Keratinocyte (primary cell): ENCODE data around the gene SPTLC2. TPM values are rescaled to one million over a fixed set of nuclear protein-coding genes. Genes with fewer than 3 reads are reported as not detected.

Source experiments
- DNase-seq: peaks from one replicate; pipeline ENCODE4 v3.0.0-alpha.2; 2011; ENCODE audit warnings: low read depth, missing footprints, low spot score
- FAIRE-seq: peaks from 2 replicates; lab custom pipeline; 2011; peaks lifted over from hg19 to GRCh38; lab: Jason Lieb, UNC
- H2AFZ ChIP-seq: 2 replicates; pipeline ENCODE4 v1.6.0; 2012; ENCODE audit warnings: low read length, control low read depth, inconsistent platforms; ENCODE audit not compliant: control insufficient read depth
- H3K27ac ChIP-seq: 2 replicates; pipeline ENCODE4 v1.5.1; 2011; ENCODE audit warnings: low read length; ENCODE audit not compliant: control insufficient read depth, insufficient read depth
- H3K27me3 ChIP-seq: 3 replicates; pipeline ENCODE4 v1.6.0; 2011; ENCODE audit warnings: low read length; ENCODE audit not compliant: control insufficient read depth, insufficient read depth; ENCODE audit errors: extremely low read depth
- H3K36me3 ChIP-seq, 2 experiments: 2 replicates in 1 of 2; 3 replicates in 1 of 2; pipeline ENCODE4 v1.5.1; 2011; ENCODE audit warnings: low read length in 2 of 2, mild to moderate bottlenecking in 1 of 2; ENCODE audit not compliant: control insufficient read depth in 2 of 2, insufficient read depth in 2 of 2; ENCODE audit errors: extremely low read depth in 1 of 2
- H3K4me1 ChIP-seq: 3 replicates; pipeline ENCODE4 v1.5.1; 2011; ENCODE audit warnings: low read length; ENCODE audit not compliant: control insufficient read depth, insufficient read depth; ENCODE audit errors: extremely low read depth
- H3K4me2 ChIP-seq: 3 replicates; pipeline ENCODE4 v1.6.0; 2011; ENCODE audit warnings: low read depth, low read length; ENCODE audit not compliant: control insufficient read depth, insufficient read depth; ENCODE audit errors: extremely low read depth
- H3K4me3 ChIP-seq, 3 experiments: fragments of 200-600 bp in 1 of 3; sonication (generic) in 1 of 3; 2 replicates in 2 of 3; 3 replicates in 1 of 3; pipeline ENCODE4 v1.5.1; 2011 to 2016; ENCODE audit warnings: low read length in 3 of 3, mild to moderate bottlenecking in 3 of 3, control low read depth in 2 of 3, inconsistent platforms in 1 of 3, low read depth in 1 of 3, mixed read lengths in 1 of 3, mixed run types in 1 of 3, moderate library complexity in 1 of 3; ENCODE audit not compliant: control insufficient read depth in 2 of 3, insufficient read depth in 2 of 3; ENCODE audit errors: extremely low read depth in 1 of 3
- H3K79me2 ChIP-seq: 2 replicates; pipeline ENCODE4 v1.6.0; 2012; ENCODE audit warnings: low read length; ENCODE audit not compliant: control insufficient read depth, insufficient read depth
- H3K9ac ChIP-seq: 3 replicates; pipeline ENCODE4 v1.6.0; 2011; ENCODE audit warnings: low read length; ENCODE audit not compliant: control insufficient read depth, insufficient read depth; ENCODE audit errors: extremely low read depth
- H3K9me1 ChIP-seq: 3 replicates; pipeline ENCODE4 v1.6.0; 2011; ENCODE audit warnings: low read length; ENCODE audit not compliant: control insufficient read depth, insufficient read depth; ENCODE audit errors: extremely low read depth
- H3K9me3 ChIP-seq: 2 replicates; pipeline ENCODE4 v1.5.1; 2012; ENCODE audit warnings: low read depth, low read length; ENCODE audit not compliant: control insufficient read depth
- H4K20me1 ChIP-seq: 3 replicates; pipeline ENCODE4 v1.6.0; 2011; ENCODE audit warnings: low read length; ENCODE audit not compliant: control insufficient read depth, insufficient read depth; ENCODE audit errors: extremely low read depth
- EZH2 ChIP-seq: IDR thresholded peaks from one replicate; pipeline ENCODE4 v1.6.1; 2012; ENCODE audit warnings: inconsistent platforms, mild to moderate bottlenecking, low read length, moderate library complexity
- dilution Hi-C: fragments of 300-500 bp; cut with MboI; formaldehyde crosslinking; loops from one replicate; pipeline ENCODE4 v1.7.0; 2020; ENCODE audit warnings: low sequenced_read_pairs; ENCODE audit not compliant: extremely low pct_ligation_motif_present
- polyA plus RNA-seq, 5 experiments: library from polyadenylated mRNA; depleted of rRNA in 3 of 5; stranded (reverse) in 3 of 5; stranded (forward) in 1 of 5; unstranded in 1 of 5; fragments of >200 nt; gene quantifications; 1 replicate in 1 of 5; 2 replicates in 3 of 5; 3 replicates in 1 of 5; pipeline versions ENCODE4 v1.2.1 to v1.2.3, GENCODE V29; 2011 to 2012; ENCODE audit warnings: missing spikeins in 2 of 5, low read depth in 1 of 5, low replicate concordance in 1 of 5
- TF ChIP-seq, protein P1 (sequence below), 3 experiments: IDR thresholded peaks in 1 of 3; conservative IDR thresholded peaks in 1 of 3; optimal IDR thresholded peaks in 1 of 3; 2 replicates in 2 of 3; 3 replicates in 1 of 3; pipeline versions ENCODE3 to v1.5.1; 2011; ENCODE audit warnings: low read length in 3 of 3, mild to moderate bottlenecking in 3 of 3, moderate library complexity in 2 of 3, control low read depth in 1 of 3, inconsistent platforms in 1 of 3; ENCODE audit not compliant: insufficient read depth in 2 of 3; ENCODE audit errors: extremely low read depth in 1 of 3

Gene SPTLC2
- polyA plus RNA-seq, 1 donor (not counting 4 experiments of a cell fraction or from before 2014, with no cell fraction given), result 46.8 TPM

DNA sequence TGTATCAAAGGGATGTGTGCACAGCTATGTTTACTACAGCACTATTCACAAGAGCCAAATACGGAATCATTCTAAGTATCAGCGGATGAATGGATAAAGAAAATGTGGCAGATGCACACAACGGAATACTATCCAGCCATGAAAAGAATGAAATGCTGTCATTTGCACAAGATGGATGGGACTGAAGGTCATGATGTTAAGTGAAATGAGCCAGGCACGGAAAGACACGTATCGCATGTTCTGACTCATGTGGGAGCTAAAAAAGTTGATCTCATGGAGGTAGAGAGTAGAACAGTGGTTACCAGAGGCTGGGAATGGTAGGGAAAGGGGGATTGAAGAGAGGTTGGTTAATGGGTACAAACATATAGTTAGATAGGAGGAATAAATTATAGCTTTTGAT is 91.9 kb downstream of the SPTLC2 start:
- no peak for FAIRE-seq
- no peak for DNase-seq
- Histone ChIP-seq H3K27ac (no peak overlapping the region), H3K27me3 (no peaks in the 10 kb centered on the region), H3K4me1 (no peaks in the 10 kb centered on the region), H3K4me2 (no peak overlapping the region), H3K9me1 (no peaks in the 10 kb centered on the region), H3K36me3 (peaks cover 8% of the 10 kb centered on the region in 2 experiments), H2AFZ (no peak overlapping the region), H3K4me3 (no peak overlapping the region), H3K9me3 (no peaks in the 10 kb centered on the region), H3K79me2 (peaks cover 6% of the 10 kb centered on the region), H4K20me1 (no peaks in the 10 kb centered on the region), H3K9ac (no peak overlapping the region)
- dilution Hi-C loops, result no loop called here
- TF ChIP-seq, protein P1, sequence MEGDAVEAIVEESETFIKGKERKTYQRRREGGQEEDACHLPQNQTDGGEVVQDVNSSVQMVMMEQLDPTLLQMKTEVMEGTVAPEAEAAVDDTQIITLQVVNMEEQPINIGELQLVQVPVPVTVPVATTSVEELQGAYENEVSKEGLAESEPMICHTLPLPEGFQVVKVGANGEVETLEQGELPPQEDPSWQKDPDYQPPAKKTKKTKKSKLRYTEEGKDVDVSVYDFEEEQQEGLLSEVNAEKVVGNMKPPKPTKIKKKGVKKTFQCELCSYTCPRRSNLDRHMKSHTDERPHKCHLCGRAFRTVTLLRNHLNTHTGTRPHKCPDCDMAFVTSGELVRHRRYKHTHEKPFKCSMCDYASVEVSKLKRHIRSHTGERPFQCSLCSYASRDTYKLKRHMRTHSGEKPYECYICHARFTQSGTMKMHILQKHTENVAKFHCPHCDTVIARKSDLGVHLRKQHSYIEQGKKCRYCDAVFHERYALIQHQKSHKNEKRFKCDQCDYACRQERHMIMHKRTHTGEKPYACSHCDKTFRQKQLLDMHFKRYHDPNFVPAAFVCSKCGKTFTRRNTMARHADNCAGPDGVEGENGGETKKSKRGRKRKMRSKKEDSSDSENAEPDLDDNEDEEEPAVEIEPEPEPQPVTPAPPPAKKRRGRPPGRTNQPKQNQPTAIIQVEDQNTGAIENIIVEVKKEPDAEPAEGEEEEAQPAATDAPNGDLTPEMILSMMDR (optimal IDR thresholded peaks at IDR 0.05 in 1 of 3, IDR thresholded peaks at IDR 0.05 in 1 of 3, conservative IDR thresholded peaks at IDR 0.05 in 1 of 3; ENCODE audit: extremely low read depth in 1 of 3, insufficient read depth in 2 of 3, low read length in 3 of 3), result no peak
- no peak for TF ChIP-seq EZH2

- Histone ChIP-seq H3K4me2 (no peak overlapping the region), H3K9me3 (no peaks in the 10 kb centered on the region), H3K9ac (no peak overlapping the region), H3K27me3 (no peaks in the 10 kb centered on the region), H2AFZ (no peak overlapping the region), H3K79me2 (peaks cover 6% of the 10 kb centered on the region), H3K27ac (no peak overlapping the region), H3K4me1 (no peaks in the 10 kb centered on the region), H3K36me3 (peaks cover 8 to 13% of the 10 kb centered on the region in 2 experiments), H3K9me1 (no peaks in the 10 kb centered on the region), H4K20me1 (no peaks in the 10 kb centered on the region), H3K4me3 (no peak overlapping the region)
- FAIRE-seq (no peak), DNase-seq (no peak)
- dilution Hi-C loops, result no loop called here
- no peak for TF ChIP-seq EZH2
- TF ChIP-seq, protein P1 (optimal IDR thresholded peaks at IDR 0.05 in 1 of 3, IDR thresholded peaks at IDR 0.05 in 1 of 3, conservative IDR thresholded peaks at IDR 0.05 in 1 of 3; ENCODE audit: extremely low read depth in 1 of 3, insufficient read depth in 2 of 3, low read length in 3 of 3), result no peak
These were observed 93.3 kb downstream of the SPTLC2 start for GRCh38 chr14:77523109-77523508.
